GM19438 (cell line): ENCODE results near the gene NLN.
"Not testable (repeated sequence)": the region's sequence is repeated elsewhere in the genome, so short reads cannot be mapped to it uniquely, and the experiment has no call there.

ENCODE experiments used
- ATAC-seq: cut with Tn5 transposase; IDR thresholded peaks from one replicate; pipeline ENCODE4 v1.9.1; 2021; ENCODE audit warnings: low read depth; ENCODE audit not compliant: unreplicated experiment

NLN gene

GRCh38 chr5:65730910-65731309 lies 8.9 kb downstream of the NLN start:
- no peak for ATAC-seq

- ATAC-seq, result not testable (repeated sequence)
Observed at GRCh38 chr5:65732046-65732445, 10.0 kb downstream of the NLN start.

DNA sequence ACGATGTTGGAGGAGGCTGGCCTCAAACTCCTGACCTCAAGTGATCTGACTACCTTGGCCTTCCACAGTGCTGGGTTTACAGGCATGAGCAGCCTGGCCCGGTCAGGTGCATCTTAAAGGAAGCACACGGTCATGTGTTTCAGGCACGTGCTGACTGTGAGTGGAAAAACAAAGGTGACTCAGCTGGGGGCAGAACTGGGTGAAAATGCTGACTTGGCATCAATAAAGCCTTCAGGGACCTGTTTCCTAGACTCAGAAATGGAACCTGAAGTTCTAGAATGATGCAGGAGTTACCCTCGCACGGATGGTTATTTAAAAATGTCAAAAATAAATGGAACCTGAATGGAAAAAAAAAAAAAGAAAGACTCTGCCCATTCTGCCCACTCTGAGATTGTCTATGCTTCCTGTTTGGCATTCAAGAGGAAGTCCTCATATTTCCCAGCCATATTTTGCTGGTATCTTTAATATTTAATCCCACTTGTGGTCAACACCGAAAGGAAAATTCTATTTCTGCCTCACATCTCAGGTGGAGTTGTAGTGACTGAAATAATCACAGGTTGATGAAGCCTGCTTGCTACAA lies 12.3 kb downstream of the NLN start:
- not testable (repeated sequence) for ATAC-seq

DNA sequence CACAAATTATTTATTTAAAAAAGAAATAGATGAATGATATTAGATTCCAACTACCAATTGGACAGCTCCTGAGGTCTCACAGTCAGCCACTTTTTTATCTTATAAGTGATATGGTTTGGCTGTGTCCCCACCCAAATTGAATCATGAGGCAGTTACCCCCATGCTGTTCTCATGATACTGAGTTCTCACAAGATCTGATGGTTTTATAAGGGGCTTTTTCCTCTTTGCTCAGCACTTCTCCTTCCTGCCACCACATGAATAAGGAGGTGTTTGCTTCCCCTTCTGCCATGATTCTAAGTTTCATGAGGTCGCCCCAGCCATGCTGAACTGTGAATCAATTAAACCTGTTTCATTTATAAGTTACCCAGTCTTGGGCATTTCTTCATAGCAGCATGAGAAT lies 12.9 kb downstream of the NLN start:
- ATAC-seq, result no peak

- no peak for ATAC-seq
Observed at GRCh38 chr5:65736011-65736410, 14.0 kb downstream of the NLN start.

- ATAC-seq, result no peak
Observed at GRCh38 chr5:65737842-65738241, 15.8 kb downstream of the NLN start.

GRCh38 chr5:65738305-65738704 lies 16.3 kb downstream of the NLN start:
- ATAC-seq, result no peak

DNA sequence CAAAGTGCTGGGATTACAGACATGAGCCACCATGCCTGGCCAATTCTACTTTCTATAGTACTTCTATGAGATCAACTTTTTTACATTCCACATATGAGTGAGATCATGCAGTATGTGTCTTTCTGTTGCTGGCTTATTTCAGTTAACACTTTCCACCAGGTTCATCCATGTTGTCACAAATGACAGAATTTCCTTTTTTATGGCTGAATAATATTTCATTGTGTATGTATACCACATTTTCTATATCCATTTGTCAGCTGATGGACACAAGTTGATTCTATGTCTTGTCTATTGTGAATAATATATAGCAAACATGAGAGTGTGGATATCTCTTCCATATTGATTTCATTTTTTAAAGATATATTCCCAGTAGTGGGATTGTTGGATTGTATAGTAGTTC lies 17.2 kb downstream of the NLN start:
- ATAC-seq, result no peak

DNA sequence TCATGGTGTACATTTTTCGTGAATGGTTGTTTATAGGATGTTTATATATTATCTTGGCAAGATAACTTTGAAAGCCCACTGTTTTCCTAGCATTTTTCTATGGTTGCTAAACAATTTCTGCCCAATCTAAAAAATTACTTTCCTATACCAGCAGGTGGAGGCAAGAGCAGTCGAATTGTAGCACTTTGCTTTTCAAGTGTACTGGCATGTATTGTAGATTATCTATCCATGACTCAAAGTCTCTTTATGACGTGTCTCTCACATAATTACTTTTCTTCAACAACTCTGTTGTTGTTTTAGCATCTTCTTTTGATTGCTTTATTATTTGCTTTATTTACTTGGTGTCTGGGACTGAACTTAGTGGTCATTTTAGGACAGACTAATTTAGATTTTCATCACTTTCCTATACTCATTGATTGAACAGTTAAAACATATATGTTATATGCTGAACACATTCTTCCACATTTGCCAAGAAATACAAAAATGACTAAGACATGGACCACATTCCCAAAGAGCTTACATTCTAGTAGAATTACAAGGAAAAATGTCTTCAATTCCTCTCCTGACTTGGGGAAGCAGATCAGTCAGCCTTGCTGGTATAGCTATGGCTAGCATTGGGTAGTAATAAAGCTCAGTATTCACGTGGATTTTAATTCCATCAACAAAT lies 20.7 kb downstream of the NLN start:
- ATAC-seq, result peak; percentile 60

DNA sequence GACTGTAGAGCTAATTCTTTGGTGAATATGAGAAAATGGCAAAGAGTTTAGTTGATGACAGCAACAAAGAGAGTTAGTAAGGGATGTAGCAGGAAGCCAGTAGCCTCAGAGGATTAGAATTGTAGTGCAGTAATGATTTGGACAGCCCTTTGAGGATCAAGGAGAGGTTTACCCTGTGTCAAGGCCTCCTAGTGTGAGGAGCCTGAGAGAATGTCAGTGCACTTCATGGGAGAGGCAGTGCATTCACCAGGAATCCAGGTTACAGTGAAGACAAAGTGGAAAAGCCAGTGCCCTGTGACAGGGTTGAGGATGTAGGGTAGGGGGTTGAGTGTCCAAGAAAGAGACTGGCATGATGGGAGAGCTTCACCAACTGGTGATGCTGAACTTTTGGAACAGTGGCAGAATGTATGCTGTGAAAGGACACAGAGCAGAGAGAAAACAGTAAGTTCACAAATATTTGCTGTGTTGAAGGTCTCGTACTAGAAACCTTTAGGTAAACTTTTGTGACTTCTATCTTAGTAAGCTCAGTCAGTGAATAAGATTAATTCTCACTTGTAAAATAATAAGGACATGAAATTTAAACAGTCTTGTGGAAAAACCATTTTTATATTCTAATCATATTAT lies 27.3 kb downstream of the NLN start:
- ATAC-seq, result no peak

- ATAC-seq, result no peak
Observed at GRCh38 chr5:65749956-65750355, 28.0 kb downstream of the NLN start.

DNA sequence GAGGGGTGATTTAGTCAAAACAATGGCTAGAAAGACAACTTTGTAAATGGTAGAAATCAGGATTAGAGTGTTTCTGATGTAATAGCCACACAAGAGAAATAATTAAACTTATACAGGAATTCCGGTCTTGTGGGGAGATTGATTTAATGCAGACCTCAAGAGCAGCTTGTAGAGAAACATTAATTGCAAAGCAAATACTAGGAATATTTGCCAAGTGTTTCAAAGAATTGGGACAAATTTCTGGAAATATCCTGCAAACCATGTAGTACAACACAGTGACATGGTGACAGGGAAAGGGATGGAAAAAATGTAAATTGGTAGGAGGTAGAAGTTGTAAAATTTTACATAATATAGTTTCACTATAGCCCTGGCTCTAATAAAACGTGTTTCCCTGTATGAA lies 28.9 kb downstream of the NLN start:
- no peak for ATAC-seq

DNA sequence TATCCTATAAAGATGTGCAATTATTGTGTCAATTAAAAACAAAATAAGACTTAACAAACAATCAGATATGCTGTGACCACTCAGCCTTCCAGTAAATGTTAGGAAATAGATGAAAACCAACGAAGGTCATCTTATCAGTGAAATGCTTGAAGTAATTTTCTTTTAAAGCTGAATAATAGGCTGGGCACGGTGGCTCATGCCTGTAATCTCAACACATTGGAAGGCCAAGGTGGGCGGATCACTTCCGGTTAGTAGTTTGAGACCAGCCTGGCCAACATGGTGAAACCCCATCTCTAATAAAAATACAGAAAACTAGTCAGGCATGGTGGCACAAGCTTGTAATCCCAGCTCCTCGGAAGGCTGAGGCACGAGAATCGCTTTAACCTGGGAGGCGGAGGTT lies 31.2 kb downstream of the NLN start:
- no peak for ATAC-seq

- no peak for ATAC-seq
Observed at GRCh38 chr5:65758546-65759144, 36.6 kb downstream of the NLN start.

DNA sequence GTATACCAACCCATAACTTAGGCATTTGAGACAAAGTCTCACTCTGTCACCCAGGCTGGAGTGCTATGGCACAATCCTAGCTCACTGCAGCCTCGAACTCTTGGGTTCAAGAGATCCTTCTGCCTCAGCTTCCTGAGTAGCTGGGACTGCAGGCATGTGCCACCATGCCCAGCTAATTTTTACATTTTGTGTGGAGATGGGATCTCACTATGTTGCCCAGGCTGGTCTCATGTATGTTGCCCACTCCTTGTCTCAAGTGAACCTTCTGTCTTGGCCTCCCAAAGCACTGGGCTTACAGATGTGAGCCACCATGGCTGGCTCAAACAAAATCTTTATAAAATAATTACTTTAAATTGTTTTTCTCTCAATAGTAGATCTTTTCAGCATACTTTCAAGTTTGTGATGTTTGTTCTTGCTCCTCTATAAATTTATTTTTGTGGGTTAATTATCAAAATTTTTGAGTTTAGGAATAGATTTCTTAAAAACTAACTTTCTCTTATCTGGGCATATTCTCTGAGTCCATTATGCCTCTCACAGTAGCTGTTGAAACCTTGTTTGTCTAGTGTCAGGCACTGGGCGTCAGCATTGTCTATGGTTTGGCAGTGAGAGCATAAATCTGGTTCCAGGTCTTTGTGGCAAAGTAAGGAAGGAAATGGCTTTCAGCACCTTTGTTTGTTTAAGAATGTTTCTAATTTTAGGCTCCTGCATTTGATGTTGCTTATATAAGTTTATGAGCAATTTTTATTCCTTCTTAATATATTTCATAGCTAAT lies 38.7 kb downstream of the NLN start:
- ATAC-seq, result no peak

DNA sequence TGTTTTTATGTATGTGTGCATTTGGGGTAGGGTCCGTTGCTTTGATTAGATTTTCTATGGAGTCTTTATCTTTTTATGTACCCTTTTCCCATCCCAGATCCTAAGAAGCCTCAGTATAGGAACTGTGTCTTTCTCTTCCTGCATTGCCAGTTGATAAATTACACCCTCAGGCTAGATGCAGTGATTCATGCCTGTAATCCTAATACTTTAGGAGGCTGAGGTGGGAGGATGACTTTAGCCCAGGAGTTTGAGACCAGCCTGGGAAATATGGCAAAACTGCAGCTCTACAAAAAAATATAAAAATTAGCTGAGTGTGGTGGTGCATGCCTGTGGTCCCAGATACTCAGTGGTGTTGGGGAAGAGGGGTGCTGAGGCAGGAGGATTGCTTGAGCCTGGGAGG lies 40.2 kb downstream of the NLN start:
- no peak for ATAC-seq

DNA sequence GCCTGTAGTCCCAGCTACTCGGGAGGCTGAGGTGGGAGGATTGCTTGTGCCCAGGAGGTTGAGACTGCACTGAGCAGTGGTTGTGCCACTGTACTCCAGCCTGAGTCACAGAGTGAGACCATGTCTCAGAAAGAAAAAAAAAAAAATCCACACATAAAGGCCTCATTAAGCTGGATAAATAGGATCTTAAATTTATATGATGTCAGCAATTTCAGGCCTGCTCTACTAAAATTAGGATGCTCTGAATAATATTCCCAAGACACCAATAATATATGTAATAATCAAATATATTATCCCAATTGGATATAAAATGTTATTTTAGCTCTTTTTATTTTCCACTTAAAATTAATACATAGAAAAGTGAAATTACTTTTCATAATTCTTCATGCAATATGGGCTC lies 43.6 kb downstream of the NLN start:
- ATAC-seq, result no peak

DNA sequence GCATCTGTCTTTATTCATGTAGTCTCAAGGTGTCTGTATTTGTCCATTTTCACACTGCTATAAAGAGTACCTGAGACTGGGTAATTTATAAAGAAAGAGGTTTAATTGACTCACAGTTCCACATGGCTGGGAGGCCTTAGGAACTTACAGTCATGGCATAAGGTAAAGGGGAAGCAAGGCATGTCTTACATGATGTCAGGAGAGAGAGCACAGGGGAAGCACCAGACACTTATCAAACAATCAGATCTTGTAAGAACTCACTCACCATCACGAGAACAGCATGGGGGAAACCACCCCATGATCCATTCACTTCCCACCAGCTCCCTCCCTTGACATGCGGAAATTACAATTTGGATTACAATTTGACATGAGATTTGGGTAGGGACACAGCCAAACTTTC lies 44.2 kb downstream of the NLN start:
- ATAC-seq, result no peak

DNA sequence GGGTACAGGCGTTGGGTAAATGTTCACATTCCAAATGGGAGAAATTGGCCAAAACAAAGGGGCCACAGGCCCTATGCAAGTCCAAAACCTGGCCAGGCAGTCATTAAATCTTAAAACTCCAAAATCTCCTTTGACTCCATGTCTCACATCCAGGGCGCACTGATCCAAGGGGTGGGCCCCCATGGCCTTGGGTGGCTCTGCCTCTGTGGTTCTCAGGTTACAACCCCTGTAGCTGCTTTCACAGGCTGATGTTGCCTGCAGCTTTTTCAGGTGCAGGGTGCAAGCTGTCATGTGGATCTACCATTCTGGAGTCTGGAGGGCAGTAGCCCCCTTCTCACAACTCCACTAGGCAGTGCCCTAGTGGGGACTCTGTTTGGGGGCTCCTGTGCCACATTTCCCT lies 44.8 kb downstream of the NLN start:
- no peak for ATAC-seq

GRCh38 chr5:65767565-65767964 lies 45.6 kb downstream of the NLN start:
- ATAC-seq, result no peak

DNA sequence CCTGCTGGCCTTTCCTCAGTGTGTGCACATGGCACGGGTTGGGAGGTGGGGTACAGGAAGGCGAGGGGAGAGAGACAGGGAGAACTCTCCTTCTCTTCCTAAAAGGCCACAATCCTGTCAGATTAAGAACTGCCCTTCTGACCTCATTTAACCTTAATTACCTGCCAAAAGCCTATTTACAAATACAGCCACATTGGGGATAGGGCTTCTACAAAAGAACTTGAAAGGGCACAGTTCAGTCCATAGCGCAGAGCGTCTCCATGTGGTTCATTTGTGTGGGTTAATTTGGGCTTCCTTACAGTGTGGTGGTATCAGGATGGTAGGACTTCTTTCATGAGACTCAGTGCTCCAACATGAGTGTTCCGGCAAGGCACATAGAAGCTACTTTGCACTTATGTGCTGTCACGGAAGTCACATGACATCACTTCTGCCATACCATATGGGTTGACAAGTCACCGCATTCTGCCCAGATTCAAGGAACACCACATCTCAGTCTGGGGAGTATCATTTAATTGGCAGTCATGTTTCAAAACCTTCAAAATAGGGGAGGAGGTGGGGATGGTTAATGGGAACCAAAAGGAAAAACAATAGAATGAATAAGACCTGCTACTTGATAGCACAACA lies 46.8 kb downstream of the NLN start:
- ATAC-seq, result no peak
